ENCODE data around the gene KLHDC4. TPM values are rescaled to one million over a fixed set of nuclear protein-coding genes. Genes with fewer than 3 reads are reported as not detected.

The KLHDC4 gene
- total and polyA plus RNA-seq, 9 of the 15 experiments (the other 6 are each of a cell fraction or from before 2014, with no cell fraction given) = 1.3 to 68.1 (median 32.8) TPM

GRCh38 chr16:87733190-87733589, 32.6 kb downstream of the KLHDC4 start:
- Histone ChIP-seq H3K36me3 (ENCODE audit: control insufficient read depth, insufficient read depth, low read length) (peaks cover 56% of the 10 kb centered on the region), H4K20me1 (replicated peaks; ENCODE audit: control insufficient read depth, insufficient read depth, low read length) (peaks cover 3% of the 10 kb centered on the region; the same call in 1 of the 2 replicates), H3K79me2 (ENCODE audit: control insufficient read depth, insufficient read depth, low read length) (0 out of 3 replicates have a peak, but pooled peaks cover 2% of the 10 kb centered on the region), H3K4me2 (ENCODE audit: insufficient read depth, low read length) (no peak overlapping the region), H2AFZ (ENCODE audit: low read depth, low read length) (no peak overlapping the region), H3K27me3 (ENCODE audit: control insufficient read depth in 2 of 2, insufficient read depth in 2 of 2, low read length in 2 of 2) (no peaks in the 10 kb centered on the region), H3K9ac (ENCODE audit: insufficient read depth in 1 of 2, low read depth in 2 of 2, low read length in 2 of 2) (no peak overlapping the region), H3K9me1 (ENCODE audit: control insufficient read depth, insufficient read depth, low read length) (peaks cover 2% of the 10 kb centered on the region), H3K27ac (ENCODE audit: extremely low read depth, low read depth, low read length) (no peak overlapping the region), H3K4me3 (no peak overlapping the region), H3K4me1 (replicated peaks in 1 of 2; ENCODE audit: control insufficient read depth in 2 of 2, insufficient read depth in 2 of 2, low read length in 2 of 2) (peaks cover 0 to 8% of the 10 kb centered on the region in 2 experiments; a peak in 2 of 5 replicates), H3K9me3 (replicated peaks; ENCODE audit: control insufficient read depth, insufficient read depth, low read depth, low read length) (no peaks in the 10 kb centered on the region)
- intact Hi-C loops (cut with micrococcal nuclease) = no loop called here
- no peak for FAIRE-seq
- no TSS peak for BruUV-seq (replicated peaks)
- no peak for DNase-seq (ENCODE audit: extremely low read depth in 1 of 4, low spot score in 3 of 4)
- in situ Hi-C loops (cut with MboI) = no loop called here
- ATAC-seq = no peak
- ChIA-PET POLR2A (interaction anchor here (0.6 kb wide), 3 partner anchors 10 to 557 kb away, joined by 3 to 4 read pairs (median 4); no protein-coding TSS in a partner anchor), CTCF (ENCODE audit: low intra/inter-chr PET ratio) (no interaction called here)
- WGBS (ENCODE audit: insufficient coverage, low coverage, missing lambda C conversion rate) = 95% methylated on average over 11 of the region's 11 CpGs
- TF ChIP-seq NFE2L1 (tag; IDR thresholded peaks at IDR 0.05; ENCODE audit: borderline replicate concordance, low read depth) = no peak
- no peak for TF ChIP-seq RFX7 (CRISPR knock-in tag; IDR thresholded peaks at IDR 0.05)
- no peak for TF ChIP-seq TBP (optimal IDR thresholded peaks at IDR 0.05; ENCODE audit: low read depth, low read length)
- no peak for TF ChIP-seq ZNF224 (CRISPR knock-in tag; IDR thresholded peaks at IDR 0.05)
- no peak for TF ChIP-seq XRCC5 (IDR thresholded peaks at IDR 0.05; ENCODE audit: low read depth, low read length)
- TF ChIP-seq BRD9 (IDR thresholded peaks at IDR 0.05; ENCODE audit: low read depth, partially characterized antibody) = no peak
- no peak for TF ChIP-seq RBM22 (IDR thresholded peaks at IDR 0.05; ENCODE audit: low read depth, low read length, poor library complexity, severe bottlenecking)
- no peak for TF ChIP-seq ZNF431 (CRISPR knock-in tag; IDR thresholded peaks at IDR 0.05)
- TF ChIP-seq GATAD2B (IDR thresholded peaks at IDR 0.05; ENCODE audit: borderline replicate concordance) = no peak
- TF ChIP-seq CHAMP1 (IDR thresholded peaks at IDR 0.05) = no peak
- TF ChIP-seq E2F5 (CRISPR knock-in tag; IDR thresholded peaks at IDR 0.05) = no peak
- no peak for TF ChIP-seq MYBL2 (IDR thresholded peaks at IDR 0.05; ENCODE audit: low read depth)
- no peak for TF ChIP-seq MYBL2 (CRISPR knock-in tag; IDR thresholded peaks at IDR 0.05; ENCODE audit: borderline replicate concordance)
- TF ChIP-seq ARID3A (IDR thresholded peaks at IDR 0.05; ENCODE audit: borderline replicate concordance, low read depth, low read length) = no peak
- TF ChIP-seq HDAC1 (IDR thresholded peaks at IDR 0.05) = no peak
- TF ChIP-seq POLR3G (IDR thresholded peaks at IDR 0.05; ENCODE audit: extremely low read depth, insufficient read length, insufficient replicate concordance) = no peak
